ENCODE data around the gene MVB12B.
"Not testable (repeated sequence)": the region's sequence is repeated elsewhere in the genome, so short reads cannot be mapped to it uniquely, and the experiment has no call there.

The MVB12B gene

DNA sequence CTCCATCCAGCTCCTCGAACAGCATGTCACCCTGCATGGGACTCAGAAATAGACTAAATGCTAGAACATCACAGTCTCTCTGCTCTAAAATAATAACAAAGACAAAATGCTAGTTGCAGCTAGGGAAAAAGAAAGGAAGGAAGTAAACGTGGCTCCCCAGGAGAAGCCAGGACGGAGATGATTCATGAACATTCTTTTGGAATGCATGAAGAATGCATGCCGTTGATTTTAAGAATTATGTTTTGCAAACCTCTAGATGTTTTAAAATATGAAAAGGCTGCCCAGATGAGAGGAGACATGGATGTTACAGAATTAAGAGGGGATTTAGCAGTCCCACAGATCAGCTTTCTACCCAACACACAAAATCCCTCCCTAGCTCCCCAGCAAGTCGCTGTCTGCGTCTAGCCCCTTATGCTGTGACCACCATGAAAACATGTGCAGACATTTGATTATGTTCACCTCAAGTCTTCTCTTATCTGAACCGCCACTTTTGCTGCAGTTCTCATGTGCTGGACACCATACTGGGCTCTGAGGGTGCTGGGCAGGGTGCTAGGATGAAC, 147.7 kb downstream of the MVB12B start:
- peak; percentile 48 for DNase-seq (ENCODE audit: low read depth)

- peak; percentile 15 for DNase-seq (ENCODE audit: low read depth)
Measured at GRCh38 chr9:126474786-126475485, 148.3 kb downstream of the MVB12B start.

- no peak for DNase-seq (ENCODE audit: low read depth)
Measured at GRCh38 chr9:126475933-126476555, 149.4 kb downstream of the MVB12B start.

DNA sequence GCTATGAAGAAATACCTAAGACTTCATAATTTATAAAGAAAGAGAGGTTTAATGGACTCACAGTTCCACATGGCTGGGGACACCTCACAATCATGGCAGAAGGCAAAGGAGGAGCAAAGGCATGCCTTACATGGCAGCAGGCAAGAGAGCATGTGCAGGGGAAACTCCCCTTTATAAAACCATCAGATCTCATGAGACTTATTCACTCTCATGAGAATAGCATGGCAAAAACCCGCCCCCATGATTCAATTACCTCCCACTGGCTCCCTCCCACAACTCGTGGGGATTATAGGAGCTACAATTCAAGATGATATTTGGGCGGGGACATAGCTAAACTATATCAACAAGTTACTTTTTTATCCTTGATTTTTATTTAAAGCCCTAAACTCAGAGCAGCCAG, 150.8 kb downstream of the MVB12B start:
- not testable (repeated sequence) for DNase-seq (ENCODE audit: low read depth)

- DNase-seq (ENCODE audit: low read depth): no peak
Measured at GRCh38 chr9:126478216-126478981, 151.8 kb downstream of the MVB12B start.

GRCh38 chr9:126479515-126479914, 152.9 kb downstream of the MVB12B start:
- no peak for DNase-seq (ENCODE audit: low read depth)

GRCh38 chr9:126480813-126481212, 154.2 kb downstream of the MVB12B start:
- no peak for DNase-seq (ENCODE audit: low read depth)

DNA sequence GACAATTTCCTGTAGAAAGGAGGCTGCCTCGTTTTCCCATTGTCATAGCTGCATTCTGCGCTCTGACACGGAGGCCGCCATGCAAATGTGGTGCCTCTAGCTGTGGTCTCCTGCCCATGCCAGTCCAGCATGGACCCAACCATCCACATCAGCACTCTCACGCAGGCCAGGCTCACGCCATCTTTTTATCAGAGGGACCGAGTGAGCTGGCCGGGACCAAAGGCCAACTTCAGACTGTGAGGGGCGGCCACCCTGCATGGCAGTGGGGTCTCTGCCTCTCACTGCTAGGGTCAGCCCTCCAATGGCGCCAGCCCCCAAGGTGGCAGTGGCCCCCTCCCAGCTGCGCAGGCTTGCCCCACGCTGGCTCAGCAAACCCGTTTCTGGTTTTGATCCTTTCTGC, 155.2 kb downstream of the MVB12B start:
- no peak for DNase-seq (ENCODE audit: low read depth)

DNA sequence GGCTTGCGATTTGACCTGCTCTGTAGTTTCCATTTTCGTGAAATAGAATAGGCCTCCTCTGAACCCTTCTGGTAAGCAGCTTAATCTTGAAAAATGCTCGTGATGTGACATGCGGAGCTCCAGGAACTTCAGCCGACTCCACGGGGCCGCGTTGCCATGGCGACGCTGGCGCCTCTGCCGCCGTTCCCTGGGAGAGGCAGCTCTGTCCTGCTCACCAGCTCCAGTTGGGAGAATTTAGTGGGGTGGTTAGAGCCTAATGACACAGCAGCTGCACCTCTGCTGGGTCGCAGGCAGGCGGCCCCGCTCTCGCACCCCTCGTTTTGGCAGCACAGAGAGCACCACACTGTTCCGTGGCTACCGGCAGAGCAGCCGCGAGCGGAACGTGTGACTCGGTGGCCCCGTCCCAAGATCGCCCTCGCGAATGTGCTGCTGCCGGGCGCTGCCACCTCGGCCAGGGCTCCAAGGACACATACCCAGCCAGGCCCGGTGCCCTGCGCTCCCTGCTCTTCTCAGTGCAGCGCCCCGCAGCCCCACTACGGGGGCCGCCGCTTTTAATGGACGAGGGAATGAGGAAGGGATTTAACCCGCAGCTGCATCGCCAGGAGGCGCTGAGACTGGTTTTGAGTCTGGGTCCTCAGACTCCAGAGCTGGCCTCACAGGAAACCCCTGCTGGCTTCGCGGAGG, 155.9 kb downstream of the MVB12B start:
- DNase-seq (ENCODE audit: low read depth): peak; percentile 90

GRCh38 chr9:126483468-126484073, 156.9 kb downstream of the MVB12B start:
- DNase-seq (ENCODE audit: low read depth): no peak

- no peak for DNase-seq (ENCODE audit: low read depth)
Measured at GRCh38 chr9:126485662-126486061, 159.0 kb downstream of the MVB12B start.

DNA sequence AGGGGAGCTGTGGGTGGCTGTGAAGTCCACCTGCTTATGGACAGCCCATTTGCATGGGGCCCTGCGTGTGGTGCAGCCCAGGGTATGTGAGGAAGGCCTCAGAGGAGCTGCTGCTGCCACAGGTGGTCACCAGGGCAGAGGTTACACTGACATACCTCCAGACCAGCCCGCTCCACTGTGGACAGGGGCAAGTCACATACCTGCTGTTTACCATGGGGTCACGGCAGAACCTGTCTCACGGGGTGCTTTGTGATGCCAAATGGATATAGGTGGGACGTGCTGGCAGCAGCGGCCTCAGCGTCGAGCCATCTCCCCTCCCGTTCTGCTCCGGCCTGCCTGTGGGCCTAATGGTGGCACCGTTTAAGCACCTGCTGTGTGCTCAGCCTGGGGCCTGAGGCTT, 159.6 kb downstream of the MVB12B start:
- DNase-seq (ENCODE audit: low read depth): no peak

- no peak for DNase-seq (ENCODE audit: low read depth)
Measured at GRCh38 chr9:126487856-126488255, 161.2 kb downstream of the MVB12B start.

DNA sequence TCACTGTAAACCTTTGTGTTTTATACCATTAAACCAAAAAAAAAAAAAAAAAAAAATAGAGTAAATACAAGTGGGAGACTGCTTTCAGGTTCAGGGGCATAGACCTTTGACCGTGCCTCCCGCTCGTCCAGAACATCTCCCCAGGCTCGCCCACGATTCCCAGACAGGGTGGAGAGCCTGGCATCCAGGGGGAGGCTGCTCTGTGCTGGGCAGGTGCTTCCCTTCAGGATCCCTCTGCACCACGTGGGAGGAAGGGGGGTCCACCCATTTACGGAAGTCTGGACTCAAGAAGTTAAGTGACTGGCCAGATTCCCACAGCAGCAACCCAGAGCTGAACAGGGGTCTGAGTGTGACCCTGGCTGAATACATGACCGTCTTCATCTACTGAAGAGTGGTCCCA, 161.7 kb downstream of the MVB12B start:
- DNase-seq (ENCODE audit: low read depth): no peak

GRCh38 chr9:126488881-126489404, 162.3 kb downstream of the MVB12B start:
- no peak for DNase-seq (ENCODE audit: low read depth)

DNA sequence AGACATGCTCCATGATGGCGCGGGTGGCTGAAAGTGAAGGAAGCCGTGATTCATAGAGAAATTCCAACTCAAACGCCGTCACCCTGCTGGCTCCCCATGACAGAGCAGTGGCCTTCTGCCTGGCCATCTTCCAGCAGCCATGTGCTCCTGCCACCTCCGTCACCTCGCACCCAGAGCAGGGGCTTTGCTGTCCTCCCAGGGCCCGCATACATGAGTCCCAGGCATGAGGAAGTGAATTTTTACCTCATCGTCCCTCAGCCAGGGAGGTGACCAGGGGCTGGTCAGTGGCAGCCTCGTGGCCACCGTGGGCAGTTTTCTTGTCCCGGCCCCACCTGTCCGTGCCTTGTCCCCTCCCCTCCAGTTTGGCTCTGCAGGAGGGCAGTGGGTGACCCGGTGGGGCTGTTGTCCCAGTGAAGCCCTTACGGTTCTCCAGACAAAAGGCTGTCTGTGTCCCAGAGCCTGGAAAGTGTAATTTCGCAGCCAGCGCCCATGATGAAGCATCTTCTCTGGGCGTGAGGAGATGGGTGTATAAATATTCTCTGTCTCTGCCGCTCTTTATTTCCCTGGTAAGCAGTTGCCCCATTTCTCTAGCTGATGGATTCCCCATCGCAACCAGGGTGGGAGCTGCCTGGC, 163.1 kb downstream of the MVB12B start:
- no peak for DNase-seq (ENCODE audit: low read depth)

DNA sequence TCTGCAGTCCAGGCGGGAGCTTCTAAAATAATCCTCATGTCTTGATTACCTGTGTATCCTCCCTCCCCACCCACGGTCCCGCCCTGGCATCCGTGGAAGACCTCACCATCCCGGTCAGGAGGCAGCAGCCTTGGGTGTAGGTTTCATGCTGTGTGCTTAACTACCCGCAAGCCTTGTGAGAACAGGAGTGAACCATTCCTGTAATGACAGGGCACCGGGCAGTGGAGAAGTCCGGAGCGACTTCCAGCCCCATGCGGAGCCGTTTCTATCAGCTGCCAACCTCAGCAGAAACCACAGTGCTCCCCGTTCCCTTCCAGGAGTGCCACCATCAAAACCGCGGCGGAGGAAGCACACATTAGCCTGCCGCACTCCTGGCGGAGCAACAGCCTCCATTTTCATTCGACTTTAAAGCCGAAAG, 163.6 kb downstream of the MVB12B start:
- no peak for DNase-seq (ENCODE audit: low read depth)

GRCh38 chr9:126490871-126491567, 164.4 kb downstream of the MVB12B start:
- DNase-seq (ENCODE audit: low read depth): peak; percentile 50

DNA sequence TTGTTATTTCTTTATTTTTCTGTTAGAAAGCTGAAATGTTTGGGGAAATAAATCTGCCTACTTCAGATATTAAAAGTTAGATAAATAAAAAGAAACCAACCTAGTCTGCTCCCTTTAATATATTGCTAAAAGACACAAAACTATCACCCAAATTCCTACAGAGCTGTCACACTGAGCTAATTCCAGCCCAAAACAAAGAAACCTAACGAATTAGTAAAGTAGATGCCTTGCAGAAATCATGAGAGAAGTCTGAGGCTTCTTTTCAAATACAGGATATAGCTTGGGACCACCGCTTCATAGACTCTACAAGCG, 164.9 kb downstream of the MVB12B start:
- DNase-seq (ENCODE audit: low read depth): no peak

DNA sequence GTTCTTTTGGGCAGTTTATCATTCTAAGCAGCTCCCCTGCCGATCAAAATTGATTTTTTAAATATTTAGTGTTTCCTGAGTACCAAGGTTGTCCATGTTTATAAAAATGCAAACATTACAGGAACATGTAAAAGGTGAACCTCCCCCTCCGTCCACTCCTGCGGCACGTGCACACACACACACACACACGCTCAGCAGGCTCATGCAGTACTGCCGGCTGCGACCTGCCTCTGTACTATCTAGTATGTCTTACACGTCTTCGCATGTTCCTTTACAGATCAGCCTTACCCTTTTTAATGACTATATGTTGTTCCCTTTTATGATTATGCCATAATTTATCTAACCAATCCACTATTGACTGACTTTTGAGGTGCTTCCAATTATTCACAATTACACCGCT, 165.3 kb downstream of the MVB12B start:
- no peak for DNase-seq (ENCODE audit: low read depth)

DNA sequence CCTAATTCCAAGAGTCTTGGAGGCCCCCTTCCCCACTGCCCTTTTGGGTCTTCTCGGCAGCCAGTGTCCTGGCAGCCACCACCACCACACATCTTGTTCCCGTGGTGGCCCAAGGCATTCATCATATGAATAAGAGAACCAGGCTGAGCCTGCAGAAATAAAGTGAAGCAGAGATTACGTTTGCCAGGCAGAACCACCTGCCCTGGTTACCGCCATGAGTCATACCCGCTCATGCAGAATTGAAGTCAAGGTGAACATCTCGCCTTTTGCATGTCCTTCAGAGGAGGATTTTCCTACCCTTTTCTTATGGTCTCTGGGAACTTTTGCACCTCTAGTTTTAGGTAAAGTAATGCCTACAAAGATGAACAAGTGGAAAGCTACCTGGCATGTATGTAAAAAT, 167.6 kb downstream of the MVB12B start:
- DNase-seq (ENCODE audit: low read depth): no peak
